Non-pigmented ciliary epithelial cell (primary cell): Measurements from ENCODE around the gene PAAF1.

Experiments
- DNase-seq: peaks from one replicate; pipeline ENCODE4 v3.0.0-alpha.2; 2010; ENCODE audit warnings: low read depth

Gene PAAF1

DNA sequence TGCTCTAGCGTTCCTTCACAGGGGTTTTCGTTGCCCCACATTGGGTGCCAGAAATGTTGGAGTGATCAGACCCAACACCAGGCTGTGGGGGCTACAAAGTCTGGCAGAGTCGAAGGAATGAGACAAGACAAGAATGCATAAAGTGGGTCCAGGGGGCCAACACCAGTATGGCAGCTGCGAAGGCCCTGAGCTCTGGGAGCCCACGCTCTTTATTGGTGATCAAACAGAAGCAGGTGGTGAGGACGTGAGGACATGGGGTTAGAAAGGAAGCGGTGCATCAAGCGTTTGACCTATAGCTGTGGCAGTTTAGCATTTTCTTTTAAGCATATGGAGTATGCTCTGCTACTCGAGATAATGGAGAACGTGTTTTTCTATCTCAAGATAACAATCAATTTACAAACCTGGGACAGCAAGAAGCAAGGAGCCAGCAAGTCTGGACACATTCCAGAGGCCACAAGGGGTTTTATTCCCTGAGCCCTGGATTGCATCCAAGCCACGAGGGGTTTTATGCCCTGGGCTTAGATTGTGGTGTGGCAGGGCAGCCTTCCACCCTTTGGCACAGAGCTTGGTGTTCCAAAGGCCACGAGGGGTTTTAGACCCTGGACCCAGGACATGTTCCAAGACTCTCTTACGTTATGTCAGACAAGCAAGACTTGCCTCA, 70.1 kb downstream of the PAAF1 start:
- no peak for DNase-seq

DNA sequence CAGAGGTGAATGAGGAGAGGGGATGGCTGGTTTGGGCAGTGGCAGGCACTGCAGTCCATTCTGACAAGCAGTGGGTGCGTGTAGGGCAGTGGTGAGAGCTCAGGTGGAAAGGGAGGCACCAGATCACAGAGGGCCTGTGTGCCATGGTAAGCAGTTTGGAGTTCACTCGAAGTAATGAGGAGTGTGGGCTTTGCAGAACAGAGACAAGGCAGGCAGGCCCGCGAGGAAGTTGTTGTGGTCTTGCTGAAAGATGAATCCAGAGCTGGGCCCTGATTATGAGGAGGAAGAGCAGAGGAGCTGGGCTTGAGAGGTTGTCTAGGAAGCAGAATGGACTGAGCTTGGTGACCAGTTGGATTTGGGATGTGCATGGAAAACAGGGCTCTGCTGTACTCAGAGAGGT, 72.4 kb downstream of the PAAF1 start:
- DNase-seq: no peak

DNA sequence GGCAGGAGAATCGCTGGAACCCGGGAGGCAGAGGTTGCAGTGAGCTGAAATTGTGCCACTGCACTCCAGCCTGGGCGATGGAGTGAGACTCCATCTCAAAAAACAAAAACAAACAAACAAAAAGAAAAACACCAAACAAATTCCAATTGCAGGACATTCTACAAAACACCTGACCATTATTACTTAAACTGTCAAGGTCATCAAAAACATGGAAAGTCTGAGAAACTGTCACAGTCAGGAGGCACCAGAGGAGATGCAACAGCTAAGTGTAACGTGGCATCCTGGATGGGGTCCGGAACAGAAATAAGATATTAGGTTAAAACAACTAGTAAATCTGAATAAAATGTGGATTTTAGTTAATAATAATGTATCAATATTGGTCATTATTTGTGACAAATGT, 73.1 kb downstream of the PAAF1 start:
- no peak for DNase-seq

DNA sequence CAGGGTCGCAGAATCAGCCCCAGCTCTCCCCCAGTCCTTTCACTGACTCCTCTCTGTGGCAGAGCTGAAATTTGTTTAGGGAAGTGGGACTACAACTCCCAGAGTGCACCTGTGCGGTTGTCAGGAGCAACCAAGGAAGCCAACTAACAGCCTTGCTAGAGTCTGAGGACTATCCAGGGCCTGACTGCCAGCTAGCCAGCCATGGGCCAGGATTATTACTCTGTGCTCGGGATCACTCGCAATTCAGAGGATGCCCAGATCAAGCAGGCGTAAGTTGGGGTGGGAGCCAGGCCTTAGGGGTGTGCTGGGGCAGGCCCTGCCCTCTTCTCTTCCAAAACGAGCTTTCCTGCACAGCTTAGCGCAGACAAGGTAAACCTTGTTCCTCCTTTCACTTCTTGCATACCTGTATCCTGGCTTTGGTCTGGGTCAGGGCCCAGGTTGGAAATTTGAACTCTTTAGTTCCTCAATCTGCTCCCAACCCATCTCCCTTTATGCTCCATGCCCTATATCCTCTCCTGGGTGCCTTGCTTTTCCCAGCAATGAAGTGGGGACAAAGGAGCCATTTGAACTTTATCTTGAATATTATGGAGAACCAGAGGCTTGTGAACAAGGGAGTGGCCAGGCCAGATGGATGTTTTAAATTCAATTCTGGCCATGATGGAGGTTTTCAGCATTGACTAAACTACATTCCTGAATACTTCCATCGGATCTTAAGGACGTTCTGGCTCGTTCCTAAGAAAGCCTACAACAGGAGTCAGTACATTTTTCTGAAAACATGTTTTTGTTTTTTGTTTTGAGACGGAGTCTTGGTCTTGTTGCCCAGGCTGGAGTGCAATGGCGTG, 74.3 kb downstream of the PAAF1 start, which contains the start of gene DNAJB13:
Gene DNAJB13, plus strand, starts transcription at position 158 of the 842 bp plus-strand sequence. Its CDS starts 44 bp downstream, at position 202.
- no peak for DNase-seq

DNA sequence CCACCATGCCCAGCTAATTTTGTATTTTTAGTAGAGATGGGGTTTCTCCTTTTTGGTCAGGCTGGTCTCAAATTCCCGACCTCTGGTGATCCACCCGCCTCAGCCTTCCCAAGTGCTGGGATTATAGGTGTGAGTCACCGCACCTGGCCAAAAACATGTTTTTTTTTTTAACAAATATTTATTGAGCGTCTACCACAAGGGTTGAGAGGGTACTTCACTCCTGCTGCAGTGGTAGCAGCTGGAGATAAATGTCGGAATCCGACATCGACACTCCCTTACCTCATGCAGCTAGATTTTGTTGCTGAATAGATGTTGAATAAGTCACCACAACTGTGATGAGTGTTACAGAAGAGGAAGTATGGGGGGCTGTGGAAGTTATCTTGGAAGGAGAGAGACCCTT, 75.0 kb downstream of the PAAF1 start:
- no peak for DNase-seq

DNA sequence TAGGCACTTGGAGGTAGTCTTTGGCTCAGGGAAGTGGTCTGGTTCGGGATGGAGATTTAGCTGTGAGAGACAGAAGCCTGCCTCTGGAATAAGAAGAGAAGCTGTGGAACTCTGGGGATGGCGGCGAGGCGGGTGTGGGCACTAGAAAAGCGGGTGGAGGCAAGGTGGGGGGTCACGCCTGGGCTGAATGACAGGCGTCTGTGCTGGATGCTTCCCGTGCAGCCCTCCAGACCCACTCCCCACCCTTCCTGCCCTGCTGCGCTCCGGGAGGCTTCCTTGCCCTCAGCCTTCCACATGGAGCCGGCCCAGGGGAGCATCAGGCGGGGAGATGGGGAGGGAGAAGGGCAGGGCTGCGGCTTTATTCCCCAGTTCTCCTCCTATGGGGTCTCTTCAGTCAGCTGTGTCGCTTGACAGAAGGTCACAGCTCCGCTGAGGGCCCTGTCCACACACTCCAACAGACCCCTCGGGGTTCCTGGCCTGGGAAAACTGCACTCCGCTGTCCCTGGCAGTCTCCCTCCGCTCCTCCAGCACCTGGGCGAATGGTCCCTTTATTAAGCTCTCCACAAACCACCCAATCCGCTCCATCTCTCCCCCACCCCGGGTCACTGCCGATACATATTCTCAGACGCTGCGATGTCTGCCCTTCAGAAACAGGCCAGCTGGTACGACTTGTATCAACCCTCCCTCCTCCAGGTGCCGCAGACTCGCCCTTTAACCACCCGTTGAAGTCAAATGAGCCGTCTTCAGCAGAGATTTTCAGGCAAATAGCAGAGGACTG, 80.3 kb downstream of the PAAF1 start:
- DNase-seq: no peak

DNA sequence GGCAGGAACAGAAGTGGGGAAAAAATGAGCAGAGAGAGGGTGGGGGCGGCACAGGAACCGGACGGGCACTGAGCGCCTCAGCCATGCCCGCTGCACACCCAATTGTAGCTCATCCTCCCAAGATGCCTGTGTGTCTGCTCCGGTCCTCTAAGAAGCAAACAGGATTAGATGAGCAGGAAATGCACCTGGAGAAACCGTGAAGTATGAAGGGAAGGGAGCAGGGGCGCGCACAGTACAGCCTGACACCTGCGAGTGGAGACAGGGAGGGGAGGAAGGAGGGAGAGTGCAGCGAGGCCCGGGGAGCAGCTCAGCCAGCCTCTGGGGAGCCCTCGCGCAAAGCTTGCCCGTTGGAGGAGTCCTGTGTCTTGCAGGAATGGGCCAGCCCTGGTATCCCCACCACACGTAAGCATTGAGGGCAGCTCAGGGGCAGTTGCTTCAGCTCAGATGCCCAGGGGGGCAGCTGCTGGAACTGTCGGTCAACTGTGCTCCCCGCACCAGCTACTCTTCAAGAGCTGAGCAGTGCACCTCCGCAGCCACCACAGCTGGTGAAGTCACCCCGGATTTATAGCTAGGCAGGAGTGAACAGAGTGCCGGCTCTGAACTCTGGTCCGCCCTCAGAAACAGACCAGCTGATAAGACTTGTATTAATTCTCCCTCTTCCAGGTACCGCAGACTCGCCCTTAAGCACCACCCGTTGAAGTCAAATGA, 81.0 kb downstream of the PAAF1 start:
- DNase-seq: no peak

DNA sequence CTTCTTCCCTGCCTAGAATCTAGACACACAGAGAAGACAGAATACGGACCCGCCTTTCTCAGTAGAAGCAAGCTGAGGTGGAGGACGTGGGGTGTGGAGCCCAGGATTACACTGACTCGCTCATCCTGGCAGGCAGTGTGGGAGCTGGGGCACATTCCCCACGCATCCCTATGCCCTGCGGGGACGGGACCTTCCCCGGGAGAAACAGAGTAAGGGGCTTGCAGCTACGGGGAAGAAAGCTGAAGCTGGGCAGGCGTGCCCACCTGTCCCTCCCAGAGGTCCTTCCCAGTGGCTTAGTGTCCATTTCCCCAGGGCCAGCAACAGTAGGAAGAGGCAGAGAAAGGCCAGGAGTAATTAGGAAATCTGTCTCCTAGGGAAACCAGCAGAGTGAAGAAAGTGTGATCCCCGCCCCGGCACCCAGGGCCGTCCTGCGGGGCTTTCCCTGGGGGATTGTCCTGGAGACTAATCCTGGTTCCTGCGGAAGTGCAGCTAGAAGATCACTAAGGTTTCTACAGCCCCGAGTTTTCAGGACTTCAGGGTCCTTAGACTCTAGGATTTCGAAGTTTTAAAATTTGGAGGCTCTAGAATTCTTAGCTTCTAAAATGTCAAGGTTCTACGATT, 81.8 kb downstream of the PAAF1 start:
- DNase-seq: no peak

DNA sequence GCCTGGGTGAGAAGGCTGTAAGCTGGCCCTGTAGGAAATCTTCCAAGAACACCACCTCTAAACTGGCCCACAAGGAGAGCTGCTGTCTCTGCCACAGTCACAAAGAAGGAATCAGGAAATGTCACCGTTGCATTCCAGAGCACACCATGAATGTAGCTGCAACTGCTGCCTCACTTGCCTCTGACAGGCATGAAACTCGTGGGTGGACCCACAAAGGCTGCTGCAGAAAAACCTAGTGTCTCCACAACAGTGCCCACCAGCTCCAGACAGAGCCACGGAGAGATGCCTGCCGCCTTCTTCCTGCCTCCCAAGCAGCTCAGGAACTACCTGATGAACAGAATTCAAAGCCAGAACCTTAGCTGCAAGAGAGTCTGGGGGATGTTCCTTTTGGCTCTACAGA, 84.5 kb downstream of the PAAF1 start:
- DNase-seq: no peak

DNA sequence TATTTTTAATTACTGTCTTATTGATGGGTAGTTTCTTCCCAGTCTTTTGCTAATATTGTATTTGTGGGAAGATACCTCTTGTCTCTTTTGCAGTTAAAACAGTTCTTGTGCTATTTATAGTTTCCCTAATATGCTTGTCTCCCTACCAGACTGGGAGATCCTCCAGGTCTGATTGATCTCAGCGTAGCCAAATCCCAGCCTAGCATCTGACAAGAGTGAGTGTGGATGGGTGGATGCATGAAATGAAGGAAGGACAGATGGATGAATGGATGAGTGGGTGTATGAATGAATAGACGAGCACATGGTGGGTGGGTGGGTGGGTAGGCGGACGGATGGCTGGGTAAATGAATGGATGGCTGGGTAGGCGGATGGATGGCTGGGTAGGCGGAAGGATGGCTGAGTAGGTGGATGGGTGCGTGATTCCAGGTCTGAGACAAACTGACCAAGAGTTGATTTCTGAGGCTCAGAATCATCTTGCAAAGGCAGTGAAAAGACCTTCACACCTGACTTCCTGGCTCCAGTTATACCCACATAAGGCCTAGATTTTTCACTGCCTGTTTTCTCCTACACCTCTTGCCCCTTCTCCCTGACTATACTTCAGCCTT, 85.4 kb downstream of the PAAF1 start:
- DNase-seq: no peak

DNA sequence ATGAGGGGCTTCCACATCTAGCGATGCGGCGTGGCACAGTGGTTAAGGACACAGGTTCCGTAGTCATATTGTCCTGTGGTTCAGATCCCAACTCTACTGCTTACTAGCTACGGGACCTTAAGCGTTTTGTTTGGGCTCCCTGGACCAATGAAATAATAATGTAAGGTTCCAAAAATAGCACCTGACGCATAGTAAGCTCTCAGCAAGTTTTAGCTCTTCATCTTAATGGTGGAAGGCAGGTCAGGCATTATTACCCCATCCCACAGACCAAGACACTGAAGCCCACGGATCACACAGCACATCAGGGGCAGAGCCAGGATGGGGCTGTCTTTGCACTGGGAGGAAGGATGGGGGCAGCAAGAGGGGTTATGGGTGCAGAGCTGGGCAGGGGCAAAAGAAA, 87.1 kb downstream of the PAAF1 start:
- no peak for DNase-seq

DNA sequence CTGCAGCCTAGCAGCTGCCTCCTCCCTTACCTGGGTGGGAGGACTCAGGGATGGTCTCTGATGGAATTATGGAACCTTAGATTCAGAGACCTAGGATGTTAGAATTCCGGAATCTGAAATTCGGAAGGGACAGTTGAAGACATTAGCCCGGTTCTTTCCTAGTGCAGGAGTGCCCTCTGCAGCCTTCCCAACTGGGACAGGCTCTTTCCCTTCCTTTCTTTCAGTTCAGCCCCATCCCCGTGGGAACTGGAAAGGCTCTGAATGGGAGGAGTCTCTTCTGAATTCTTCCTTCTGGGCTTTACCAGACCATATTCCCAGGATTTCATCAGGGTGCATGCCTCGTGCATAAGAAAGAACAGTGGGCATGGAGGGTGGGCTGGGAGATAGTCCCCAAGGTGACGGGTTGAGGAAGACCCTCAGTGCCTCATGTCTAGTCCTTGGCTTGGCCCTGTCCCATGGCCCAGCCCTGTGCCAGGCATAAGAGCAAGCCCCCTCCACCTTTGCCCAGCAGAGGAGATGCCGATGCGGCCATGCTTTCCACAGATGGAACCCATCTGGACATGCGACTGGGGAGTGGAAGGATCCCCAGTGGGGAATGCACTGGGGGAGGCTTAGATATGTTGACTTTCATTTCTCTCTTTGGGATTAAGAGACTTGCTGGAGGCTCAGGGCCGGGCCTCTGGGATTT, 88.4 kb downstream of the PAAF1 start:
- DNase-seq: no peak

DNA sequence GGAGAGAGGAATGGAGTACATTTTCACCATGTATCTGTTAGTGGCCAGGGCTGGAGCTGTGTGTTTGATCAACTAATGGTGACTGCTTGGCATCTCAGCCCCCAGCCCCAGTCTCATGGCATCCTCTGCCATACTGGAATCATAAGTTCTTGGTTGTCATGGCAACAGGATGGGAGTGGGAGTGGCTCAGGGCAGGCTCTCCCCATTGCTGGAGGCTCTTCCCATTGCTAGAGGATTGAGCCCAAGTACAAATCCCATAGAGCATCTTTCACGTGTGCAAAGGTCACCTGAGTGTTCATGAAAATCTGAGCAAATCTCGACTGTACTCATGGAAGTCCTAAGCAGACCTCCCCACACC, 88.9 kb downstream of the PAAF1 start:
- DNase-seq: no peak

DNA sequence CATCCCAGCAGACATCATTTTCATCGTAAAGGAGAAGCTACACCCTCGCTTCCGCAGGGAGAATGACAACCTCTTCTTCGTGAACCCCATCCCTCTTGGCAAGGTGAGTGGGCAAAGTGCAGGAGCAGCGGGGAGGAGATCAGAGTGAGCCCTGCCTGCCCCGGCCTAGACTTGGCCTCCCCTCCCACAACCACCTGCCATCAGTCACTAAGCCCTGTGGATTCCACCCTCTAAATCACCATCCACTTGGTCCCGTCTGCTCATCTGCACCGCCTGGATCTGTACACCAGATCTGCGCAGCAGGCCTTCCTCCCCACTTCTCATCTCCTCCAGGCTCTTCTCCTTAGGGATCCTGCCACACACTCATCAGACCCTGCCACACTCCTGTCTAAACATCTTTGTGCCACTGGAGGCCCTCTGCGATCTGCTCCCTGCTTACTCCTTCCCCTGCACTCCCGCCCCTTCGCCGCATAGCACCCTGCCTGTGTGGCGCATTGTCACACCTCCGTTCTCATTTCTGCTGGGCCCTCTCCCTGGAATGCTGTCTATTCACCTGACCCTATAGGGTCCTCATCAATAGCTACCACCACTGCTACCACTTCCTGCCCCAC, 91.7 kb downstream of the PAAF1 start:
- no peak for DNase-seq

DNA sequence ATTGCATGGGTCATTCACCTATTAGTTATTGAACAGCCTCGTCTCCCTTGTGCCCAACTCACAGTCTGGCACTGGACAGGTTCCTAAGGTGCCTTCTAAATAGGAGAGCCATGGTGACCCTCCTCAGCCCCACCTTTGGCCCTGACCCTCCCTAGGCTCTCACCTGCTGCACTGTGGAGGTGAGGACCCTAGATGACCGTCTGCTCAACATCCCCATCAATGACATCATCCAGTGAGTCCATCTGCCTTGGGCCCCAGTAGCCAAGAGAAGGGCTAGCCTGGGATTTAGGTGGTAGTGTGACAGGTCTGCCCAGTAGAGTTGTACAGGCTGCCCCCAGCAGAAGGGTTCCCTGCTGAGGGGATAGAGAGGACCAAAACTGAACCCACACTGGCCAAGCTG, 92.3 kb downstream of the PAAF1 start:
- DNase-seq: no peak

DNA sequence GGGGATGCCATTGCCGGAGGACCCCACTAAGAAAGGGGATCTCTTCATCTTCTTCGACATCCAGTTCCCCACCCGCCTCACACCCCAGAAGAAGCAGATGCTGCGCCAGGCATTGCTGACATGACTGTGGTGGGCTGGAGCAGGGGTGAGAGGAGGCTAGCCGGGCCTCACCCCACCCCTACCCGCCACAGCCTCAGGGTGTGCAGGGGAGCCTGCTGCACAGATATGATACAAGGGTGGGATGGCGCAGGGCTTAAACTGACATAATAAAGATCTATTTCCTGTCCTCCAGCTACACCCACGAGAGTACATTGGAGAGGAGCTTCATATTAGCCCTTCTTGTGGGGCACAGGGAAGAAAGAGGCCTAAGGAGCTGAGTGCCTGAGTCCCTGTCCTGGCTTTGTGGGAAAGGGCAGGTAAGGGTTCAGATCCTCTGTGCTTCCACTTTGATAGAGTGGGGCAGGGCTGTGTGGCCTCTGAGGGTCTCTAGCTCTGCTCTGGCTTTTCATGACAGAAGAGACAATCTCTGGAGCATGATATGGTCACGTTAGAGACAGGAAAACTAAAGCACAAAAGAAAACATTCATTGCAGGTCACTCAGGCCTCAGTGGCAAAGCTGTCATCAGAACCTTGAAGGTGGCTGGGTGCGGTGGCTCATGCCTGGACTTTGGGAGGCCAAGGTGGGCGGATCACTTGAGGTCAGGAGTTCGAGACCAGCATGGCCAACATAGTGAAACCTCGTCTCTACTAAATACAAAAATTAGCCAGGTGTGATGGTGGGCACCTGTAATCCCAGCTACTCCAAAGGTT, 93.4 kb downstream of the PAAF1 start:
- no peak for DNase-seq

DNA sequence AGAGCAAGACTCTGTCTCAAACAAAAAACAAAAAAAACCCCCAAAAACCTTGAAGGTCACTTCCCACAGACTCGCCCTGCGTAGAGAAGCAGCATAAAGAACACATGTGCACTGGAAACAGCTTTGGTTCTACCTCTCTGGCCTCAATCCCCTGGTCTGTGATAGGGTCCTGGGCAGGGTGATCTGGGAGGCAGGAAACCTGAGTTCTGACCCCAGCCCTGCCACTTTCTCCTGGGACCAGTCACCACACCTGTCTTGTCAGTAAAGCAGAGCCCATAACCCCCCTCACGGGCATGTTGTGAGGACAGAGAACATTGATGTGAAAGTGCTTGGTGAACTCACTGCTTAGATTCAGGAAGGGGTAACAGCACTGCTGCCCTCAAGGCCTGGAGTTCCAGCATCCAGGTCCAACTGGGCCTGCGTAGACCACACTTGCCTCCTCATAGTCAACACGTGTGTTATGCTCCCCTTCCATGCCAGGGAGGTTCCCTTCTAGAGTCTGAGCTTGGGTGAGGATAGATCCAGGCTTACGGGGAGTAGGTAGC, 94.4 kb downstream of the PAAF1 start:
- no peak for DNase-seq

DNA sequence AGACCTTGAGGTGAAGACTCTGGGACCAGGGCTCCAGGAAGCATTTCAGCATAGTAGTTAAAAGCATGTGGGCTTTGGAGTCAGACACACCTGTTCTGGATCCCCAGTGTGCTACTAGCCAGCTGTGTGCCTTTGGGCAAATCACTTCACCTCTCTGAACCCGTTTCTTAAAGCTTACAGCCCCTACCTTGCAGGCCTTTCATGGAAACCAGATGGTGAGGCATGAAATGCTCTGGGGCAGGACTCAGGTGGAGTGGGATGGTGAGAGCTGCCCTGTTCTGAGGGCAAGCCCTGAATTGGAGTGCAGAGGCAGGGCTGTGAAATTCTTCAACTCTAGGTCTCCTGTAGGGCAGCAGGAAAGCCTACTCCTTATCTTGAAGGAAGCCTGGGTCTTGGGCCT, 95.4 kb downstream of the PAAF1 start:
- DNase-seq: no peak
